NT2/D1 (cell line): ENCODE data around the gene REPIN1.

Experiments used
- DNase-seq: peaks from one replicate; pipeline ENCODE4 v3.0.0-alpha.2; 2011; ENCODE audit warnings: low read depth, low spot score
- H3K27me3 ChIP-seq: 2 replicates; pipeline ENCODE4 v1.6.0; 2011; ENCODE audit warnings: mild to moderate bottlenecking; ENCODE audit not compliant: insufficient read length, insufficient read depth
- H3K36me3 ChIP-seq: 2 replicates; pipeline ENCODE4 v1.6.1; 2011; ENCODE audit warnings: mild to moderate bottlenecking, low read length, mixed read lengths; ENCODE audit not compliant: insufficient read depth, insufficient read length
- H3K4me1 ChIP-seq: 2 replicates; pipeline ENCODE4 v1.5.1; 2011; ENCODE audit not compliant: insufficient read depth, insufficient read length
- H3K4me3 ChIP-seq: 2 replicates; pipeline ENCODE4 v1.5.1; 2011; ENCODE audit warnings: low read depth; ENCODE audit not compliant: insufficient read length
- H3K9ac ChIP-seq: 2 replicates; pipeline ENCODE4 v1.6.0; 2011; ENCODE audit warnings: low read depth; ENCODE audit not compliant: insufficient read length
- H3K9me3 ChIP-seq: 2 replicates; pipeline ENCODE4 v1.5.1; 2011; ENCODE audit warnings: mild to moderate bottlenecking, low read length; ENCODE audit not compliant: insufficient read depth
- SUZ12 ChIP-seq: IDR thresholded peaks from 2 replicates; pipeline ENCODE4 v1.6.1; 2011; ENCODE audit not compliant: insufficient read length, insufficient read depth; ENCODE audit errors: extremely low read depth
- YY1 ChIP-seq: IDR thresholded peaks from 2 replicates; pipeline ENCODE4 v1.6.1; 2011; ENCODE audit not compliant: insufficient read length, insufficient read depth
- ZNF274 ChIP-seq: IDR thresholded peaks from 2 replicates; pipeline ENCODE4 v1.6.1; 2011; ENCODE audit warnings: mild to moderate bottlenecking, low read depth, low read length

Gene REPIN1

GRCh38 chr7:150388709-150389531, 20.3 kb downstream of the REPIN1 start:
- H3K9ac ChIP-seq, result no peak overlapping the region
- no peaks in the 10 kb centered on the region for H3K27me3 ChIP-seq
- DNase-seq, result no peak
- H3K4me1 ChIP-seq, result peaks cover 18% of the 10 kb centered on the region
- TF ChIP-seq ZNF274, result no peak
- TF ChIP-seq SUZ12, result no peak
- no peak for TF ChIP-seq YY1
- no peak overlapping the region for H3K4me3 ChIP-seq
- H3K9me3 ChIP-seq, result no peaks in the 10 kb centered on the region
- peaks cover 27% of the 10 kb centered on the region for H3K36me3 ChIP-seq

- Histone ChIP-seq H3K4me1 (peaks cover 13% of the 10 kb centered on the region), H3K9ac (no peak overlapping the region), H3K4me3 (no peak overlapping the region), H3K36me3 (peaks cover 27% of the 10 kb centered on the region), H3K9me3 (no peaks in the 10 kb centered on the region), H3K27me3 (no peaks in the 10 kb centered on the region)
- DNase-seq, result no peak
- TF ChIP-seq ZNF274 (no peak), YY1 (no peak), SUZ12 (no peak)
Observed at GRCh38 chr7:150389532-150389816, 20.9 kb downstream of the REPIN1 start.

GRCh38 chr7:150390205-150390604, 21.6 kb downstream of the REPIN1 start:
- TF ChIP-seq YY1, result no peak
- TF ChIP-seq SUZ12, result no peak
- TF ChIP-seq ZNF274, result no peak
- H3K4me3 ChIP-seq, result no peak overlapping the region
- H3K27me3 ChIP-seq, result no peaks in the 10 kb centered on the region
- no peak for DNase-seq
- peaks cover 27% of the 10 kb centered on the region for H3K36me3 ChIP-seq
- H3K9me3 ChIP-seq, result no peaks in the 10 kb centered on the region
- H3K4me1 ChIP-seq, result peaks cover 9% of the 10 kb centered on the region
- no peak overlapping the region for H3K9ac ChIP-seq

- Histone ChIP-seq H3K9ac (peak overlapping the region; percentile 32), H3K27me3 (no peaks in the 10 kb centered on the region), H3K4me1 (peaks cover 5% of the 10 kb centered on the region), H3K9me3 (no peaks in the 10 kb centered on the region), H3K36me3 (peaks cover 37% of the 10 kb centered on the region), H3K4me3 (no peak overlapping the region)
- TF ChIP-seq SUZ12, result no peak
- no peak for TF ChIP-seq YY1
- no peak for TF ChIP-seq ZNF274
- DNase-seq, result no peak
Observed at GRCh38 chr7:150393325-150393724, 24.7 kb downstream of the REPIN1 start.

GRCh38 chr7:150396426-150396825, 27.8 kb downstream of the REPIN1 start:
- Histone ChIP-seq H3K9ac (no peak overlapping the region), H3K27me3 (no peaks in the 10 kb centered on the region), H3K4me1 (peaks cover 19% of the 10 kb centered on the region), H3K4me3 (no peak overlapping the region), H3K9me3 (no peaks in the 10 kb centered on the region), H3K36me3 (peaks cover 18% of the 10 kb centered on the region)
- TF ChIP-seq YY1 (no peak), ZNF274 (no peak), SUZ12 (no peak)
- DNase-seq, result no peak

- peaks cover 18% of the 10 kb centered on the region for H3K36me3 ChIP-seq
- H3K4me3 ChIP-seq, result no peak overlapping the region
- no peak overlapping the region for H3K9ac ChIP-seq
- no peak for DNase-seq
- no peak for TF ChIP-seq SUZ12
- no peak for TF ChIP-seq ZNF274
- TF ChIP-seq YY1, result no peak
- H3K4me1 ChIP-seq, result peaks cover 19% of the 10 kb centered on the region
- no peaks in the 10 kb centered on the region for H3K9me3 ChIP-seq
- H3K27me3 ChIP-seq, result no peaks in the 10 kb centered on the region
Observed at GRCh38 chr7:150396851-150397260, 28.2 kb downstream of the REPIN1 start.

- TF ChIP-seq YY1 (no peak), SUZ12 (no peak), ZNF274 (no peak)
- no peaks in the 10 kb centered on the region for H3K9me3 ChIP-seq
- H3K36me3 ChIP-seq, result peaks cover 18% of the 10 kb centered on the region
- no peak overlapping the region for H3K9ac ChIP-seq
- H3K4me3 ChIP-seq, result no peak overlapping the region
- H3K27me3 ChIP-seq, result no peaks in the 10 kb centered on the region
- H3K4me1 ChIP-seq, result peaks cover 19% of the 10 kb centered on the region
- DNase-seq, result no peak
Observed at GRCh38 chr7:150397346-150398107, 28.9 kb downstream of the REPIN1 start.
